ENCODE data around the gene EXOC4.

DNA sequence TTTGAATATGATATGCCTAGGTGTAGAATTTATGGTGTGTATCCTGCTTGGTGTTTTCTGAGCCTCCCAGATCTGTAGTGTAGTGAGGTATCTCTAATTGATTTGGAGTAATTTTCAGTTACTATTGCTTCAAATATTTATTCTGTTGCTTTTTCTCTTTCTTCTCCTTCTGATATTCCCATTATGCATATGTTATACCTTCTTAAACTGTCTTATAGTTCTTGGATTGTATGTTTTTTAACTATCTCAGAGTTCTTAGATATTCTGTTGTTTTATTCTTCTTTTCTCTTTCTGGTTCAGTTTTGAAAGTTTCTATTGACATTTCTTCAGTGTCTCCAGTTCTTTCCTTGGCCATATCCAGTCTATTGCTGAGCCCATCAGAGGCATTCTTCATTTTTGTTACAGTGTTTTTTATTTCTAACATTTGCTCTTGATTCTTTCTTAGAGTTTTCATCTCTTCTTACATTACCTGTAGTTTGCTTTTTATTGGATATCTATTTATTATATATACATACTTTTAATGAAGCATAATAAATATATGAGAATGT is 668.8 kb downstream of the EXOC4 start:
- TF ChIP-seq, protein P1, sequence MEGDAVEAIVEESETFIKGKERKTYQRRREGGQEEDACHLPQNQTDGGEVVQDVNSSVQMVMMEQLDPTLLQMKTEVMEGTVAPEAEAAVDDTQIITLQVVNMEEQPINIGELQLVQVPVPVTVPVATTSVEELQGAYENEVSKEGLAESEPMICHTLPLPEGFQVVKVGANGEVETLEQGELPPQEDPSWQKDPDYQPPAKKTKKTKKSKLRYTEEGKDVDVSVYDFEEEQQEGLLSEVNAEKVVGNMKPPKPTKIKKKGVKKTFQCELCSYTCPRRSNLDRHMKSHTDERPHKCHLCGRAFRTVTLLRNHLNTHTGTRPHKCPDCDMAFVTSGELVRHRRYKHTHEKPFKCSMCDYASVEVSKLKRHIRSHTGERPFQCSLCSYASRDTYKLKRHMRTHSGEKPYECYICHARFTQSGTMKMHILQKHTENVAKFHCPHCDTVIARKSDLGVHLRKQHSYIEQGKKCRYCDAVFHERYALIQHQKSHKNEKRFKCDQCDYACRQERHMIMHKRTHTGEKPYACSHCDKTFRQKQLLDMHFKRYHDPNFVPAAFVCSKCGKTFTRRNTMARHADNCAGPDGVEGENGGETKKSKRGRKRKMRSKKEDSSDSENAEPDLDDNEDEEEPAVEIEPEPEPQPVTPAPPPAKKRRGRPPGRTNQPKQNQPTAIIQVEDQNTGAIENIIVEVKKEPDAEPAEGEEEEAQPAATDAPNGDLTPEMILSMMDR (IDR thresholded peaks at IDR 0.05) = no peak
- TF ChIP-seq POLR2A (IDR thresholded peaks at IDR 0.05) = no peak
- no peak for TF ChIP-seq EP300 (IDR thresholded peaks at IDR 0.05)
